Neural progenitor cell (in vitro differentiated cells): ENCODE data around the gene ITIH5. TPM values are rescaled to one million over a fixed set of nuclear protein-coding genes. Genes with fewer than 3 reads are reported as not detected.
"Not testable (repeated sequence)": the region's sequence is repeated elsewhere in the genome, so short reads cannot be mapped to it uniquely, and the experiment has no call there.

ENCODE experiments used
- DNase-seq: peaks from one replicate; pipeline ENCODE4 v3.0.0-alpha.2; 2016; ENCODE audit warnings: low spot score
- H2AFZ ChIP-seq: fragments of 200-600 bp; sonication (generic); replicated peaks from 2 replicates; pipeline ENCODE4 v1.6.1; 2016; ENCODE audit warnings: antibody characterized with exemption
- H3F3A ChIP-seq: fragments of 200-600 bp; sonication (generic); 2 replicates; pipeline ENCODE4 v1.6.1; 2016; ENCODE audit warnings: antibody characterized with exemption, low read depth
- H3K27ac ChIP-seq: fragments of 200-600 bp; sonication (generic); 2 replicates; pipeline ENCODE4 v1.5.1; 2016; ENCODE audit warnings: mild to moderate bottlenecking
- H3K27me3 ChIP-seq: fragments of 200-600 bp; sonication (generic); 2 replicates; pipeline ENCODE4 v1.6.1; 2016; ENCODE audit warnings: mild to moderate bottlenecking, moderate library complexity
- H3K36me3 ChIP-seq: fragments of 200-600 bp; sonication (generic); 2 replicates; pipeline ENCODE4 v1.5.1; 2016
- H3K4me1 ChIP-seq: fragments of 200-600 bp; sonication (generic); 2 replicates; pipeline ENCODE4 v1.6.1; 2016; ENCODE audit warnings: mixed run types
- H3K4me2 ChIP-seq: fragments of 200-600 bp; sonication (generic); 2 replicates; pipeline ENCODE4 v1.6.1; 2016
- H3K4me3 ChIP-seq: fragments of 200-600 bp; sonication (generic); 2 replicates; pipeline ENCODE4 v1.5.1; 2016
- H3K79me2 ChIP-seq: fragments of 200-600 bp; sonication (generic); 2 replicates; pipeline ENCODE4 v1.6.1; 2016; ENCODE audit warnings: low read depth
- H3K9ac ChIP-seq: fragments of 200-600 bp; sonication (generic); 2 replicates; pipeline ENCODE4 v1.6.1; 2016
- H3K9me3 ChIP-seq: fragments of 200-600 bp; sonication (generic); 2 replicates; pipeline ENCODE4 v1.5.1; 2016; ENCODE audit warnings: low read depth
- H4K20me1 ChIP-seq: fragments of 200-600 bp; sonication (generic); 2 replicates; pipeline ENCODE4 v1.6.1; 2016; ENCODE audit warnings: low read depth
- H3K27ac Mint-ChIP-seq: 3 replicates; pipeline ENCODE4 v1.8.0; 2021; ENCODE audit warnings: mixed read lengths
- H3K27me3 Mint-ChIP-seq: 2 replicates; pipeline ENCODE4 v1.8.0; 2022; ENCODE audit warnings: low read depth, mild to moderate bottlenecking, inconsistent platforms, moderate library complexity, mixed read lengths; ENCODE audit not compliant: insufficient read depth
- H3K36me3 Mint-ChIP-seq: 3 replicates; pipeline ENCODE4 v1.8.0; 2021; ENCODE audit warnings: mixed read lengths
- H3K4me1 Mint-ChIP-seq: 3 replicates; pipeline ENCODE4 v1.8.0; 2021; ENCODE audit warnings: mixed read lengths
- H3K4me3 Mint-ChIP-seq: 3 replicates; pipeline ENCODE4 v1.8.0; 2021; ENCODE audit warnings: mild to moderate bottlenecking, moderate library complexity, mixed read lengths
- H3K9me3 Mint-ChIP-seq: 3 replicates; pipeline ENCODE4 v1.8.0; 2020; ENCODE audit warnings: mixed read lengths
- EZH2 ChIP-seq: fragments of 200-600 bp; sonication (generic); IDR thresholded peaks from 2 replicates; pipeline ENCODE4 v1.6.1; 2017; ENCODE audit warnings: antibody characterized with exemption, mild to moderate bottlenecking, moderate library complexity
- EZH2phosphoT487 ChIP-seq: fragments of 200-600 bp; sonication (generic); IDR thresholded peaks from 2 replicates; pipeline ENCODE4 v1.6.1; 2017; ENCODE audit warnings: antibody characterized with exemption
- total RNA-seq: library from RNA; depleted of rRNA; stranded (reverse); fragments of >200 nt; gene quantifications from 2 replicates; pipeline ENCODE4 v1.2.3, GENCODE V29; 2015; ENCODE audit warnings: low replicate concordance
- TF ChIP-seq, protein P1 (sequence below): fragments of 200-600 bp; sonication (generic); IDR thresholded peaks from 2 replicates; pipeline ENCODE4 v1.5.1; 2017; ENCODE audit warnings: antibody characterized with exemption, mild to moderate bottlenecking

Gene ITIH5
- total RNA-seq, 1 donor from 2014 or later = 1.1 TPM

DNA sequence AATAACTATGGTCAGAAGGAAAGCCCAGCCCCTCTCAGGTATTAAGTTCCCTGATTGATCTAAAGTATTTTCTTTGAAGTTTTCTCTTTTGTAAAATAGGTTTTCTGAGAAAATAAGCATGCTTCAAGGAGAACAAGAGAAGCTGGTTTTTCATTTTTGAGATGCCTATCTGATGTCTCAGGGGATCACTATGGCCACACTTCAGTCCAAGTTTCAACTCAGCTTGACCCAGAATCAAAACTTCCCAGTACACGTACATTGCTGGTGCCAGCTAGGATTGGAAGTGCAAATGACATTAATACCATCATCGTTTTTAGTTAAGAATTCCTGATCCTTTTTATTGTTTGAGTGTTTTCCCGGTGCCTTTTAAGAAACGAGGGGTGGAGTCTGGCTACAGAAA, 7.2 kb downstream of the ITIH5 start:
- no peak overlapping the region for H3K27ac ChIP-seq
- no peaks in the 10 kb centered on the region for H3K79me2 ChIP-seq
- H3K4me3 Mint-ChIP-seq = no peak overlapping the region
- H3K27me3 Mint-ChIP-seq = peaks cover 9% of the 10 kb centered on the region
- no peak overlapping the region for H3K9ac ChIP-seq
- H3K4me3 ChIP-seq = no peak overlapping the region
- H3K36me3 Mint-ChIP-seq = no peaks in the 10 kb centered on the region
- no peaks in the 10 kb centered on the region for H4K20me1 ChIP-seq
- H2AFZ ChIP-seq = no peak overlapping the region
- H3K4me1 ChIP-seq = no peaks in the 10 kb centered on the region
- H3K9me3 Mint-ChIP-seq = no peaks in the 10 kb centered on the region
- H3K9me3 ChIP-seq = no peaks in the 10 kb centered on the region
- no peaks in the 10 kb centered on the region for H3F3A ChIP-seq
- H3K36me3 ChIP-seq = no peaks in the 10 kb centered on the region
- DNase-seq = no peak
- no peak overlapping the region for H3K4me2 ChIP-seq
- no peaks in the 10 kb centered on the region for H3K4me1 Mint-ChIP-seq
- peaks cover 10% of the 10 kb centered on the region for H3K27me3 ChIP-seq
- H3K27ac Mint-ChIP-seq = no peak overlapping the region
- TF ChIP-seq EZH2 (no peak), EZH2phosphoT487 (no peak)
- TF ChIP-seq, protein P1, sequence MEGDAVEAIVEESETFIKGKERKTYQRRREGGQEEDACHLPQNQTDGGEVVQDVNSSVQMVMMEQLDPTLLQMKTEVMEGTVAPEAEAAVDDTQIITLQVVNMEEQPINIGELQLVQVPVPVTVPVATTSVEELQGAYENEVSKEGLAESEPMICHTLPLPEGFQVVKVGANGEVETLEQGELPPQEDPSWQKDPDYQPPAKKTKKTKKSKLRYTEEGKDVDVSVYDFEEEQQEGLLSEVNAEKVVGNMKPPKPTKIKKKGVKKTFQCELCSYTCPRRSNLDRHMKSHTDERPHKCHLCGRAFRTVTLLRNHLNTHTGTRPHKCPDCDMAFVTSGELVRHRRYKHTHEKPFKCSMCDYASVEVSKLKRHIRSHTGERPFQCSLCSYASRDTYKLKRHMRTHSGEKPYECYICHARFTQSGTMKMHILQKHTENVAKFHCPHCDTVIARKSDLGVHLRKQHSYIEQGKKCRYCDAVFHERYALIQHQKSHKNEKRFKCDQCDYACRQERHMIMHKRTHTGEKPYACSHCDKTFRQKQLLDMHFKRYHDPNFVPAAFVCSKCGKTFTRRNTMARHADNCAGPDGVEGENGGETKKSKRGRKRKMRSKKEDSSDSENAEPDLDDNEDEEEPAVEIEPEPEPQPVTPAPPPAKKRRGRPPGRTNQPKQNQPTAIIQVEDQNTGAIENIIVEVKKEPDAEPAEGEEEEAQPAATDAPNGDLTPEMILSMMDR = no peak

DNA sequence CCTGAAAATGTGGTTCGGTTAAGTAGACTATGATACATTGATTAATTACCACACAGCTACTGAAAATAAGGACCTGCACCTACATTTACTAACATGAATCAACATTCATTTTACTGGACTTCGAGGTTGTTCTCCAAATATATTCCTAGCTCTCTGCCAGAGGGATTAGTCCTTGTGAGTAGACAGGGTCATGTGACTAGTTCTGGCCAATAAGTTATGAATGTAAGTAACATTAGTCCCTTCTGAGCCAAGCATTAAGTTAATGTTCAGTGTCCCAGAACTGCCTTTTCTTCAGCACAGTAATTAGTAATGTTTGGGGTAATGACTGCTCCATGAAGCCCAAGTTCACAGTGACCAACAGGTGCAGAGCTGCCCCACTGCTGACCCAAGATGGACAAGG, 9.2 kb downstream of the ITIH5 start:
- Histone ChIP-seq H3K36me3 (no peaks in the 10 kb centered on the region), H3K27ac (no peak overlapping the region), H3K4me2 (no peak overlapping the region), H3K79me2 (no peaks in the 10 kb centered on the region), H2AFZ (no peak overlapping the region), H3K4me3 (no peak overlapping the region), H3K4me1 (no peaks in the 10 kb centered on the region), H3K27me3 (no peaks in the 10 kb centered on the region), H3K9ac (no peak overlapping the region), H3F3A (no peaks in the 10 kb centered on the region), H3K9me3 (no peaks in the 10 kb centered on the region), H4K20me1 (no peaks in the 10 kb centered on the region)
- DNase-seq = no peak
- no peak overlapping the region for H3K4me3 Mint-ChIP-seq
- no peaks in the 10 kb centered on the region for H3K36me3 Mint-ChIP-seq
- H3K27me3 Mint-ChIP-seq = peaks cover 9% of the 10 kb centered on the region
- no peak overlapping the region for H3K27ac Mint-ChIP-seq
- TF ChIP-seq, protein P1 = no peak
- TF ChIP-seq EZH2phosphoT487 = no peak
- TF ChIP-seq EZH2 = no peak
- no peaks in the 10 kb centered on the region for H3K9me3 Mint-ChIP-seq
- no peaks in the 10 kb centered on the region for H3K4me1 Mint-ChIP-seq

DNA sequence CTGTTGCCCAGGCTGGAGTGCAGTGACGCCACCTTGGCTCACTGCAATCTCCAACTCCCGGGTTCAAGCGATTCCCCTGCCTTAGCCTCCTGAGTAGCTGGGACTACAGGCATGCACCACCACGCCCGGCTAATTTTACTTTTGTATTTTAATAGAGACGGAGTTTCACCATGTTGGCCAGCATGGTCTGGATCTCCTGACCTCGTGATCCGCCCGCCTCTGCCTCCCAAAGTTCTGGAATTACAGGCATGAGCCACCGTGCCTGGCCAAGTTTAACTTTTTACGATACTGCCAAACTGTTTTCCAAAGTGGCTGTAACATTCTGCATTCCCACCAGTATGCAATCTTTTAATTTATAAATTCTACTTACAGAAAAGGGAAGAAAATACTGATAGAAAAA, 9.7 kb downstream of the ITIH5 start:
- not testable (repeated sequence) for H3K36me3 Mint-ChIP-seq, H3K36me3 ChIP-seq, H3K4me3 Mint-ChIP-seq

DNA sequence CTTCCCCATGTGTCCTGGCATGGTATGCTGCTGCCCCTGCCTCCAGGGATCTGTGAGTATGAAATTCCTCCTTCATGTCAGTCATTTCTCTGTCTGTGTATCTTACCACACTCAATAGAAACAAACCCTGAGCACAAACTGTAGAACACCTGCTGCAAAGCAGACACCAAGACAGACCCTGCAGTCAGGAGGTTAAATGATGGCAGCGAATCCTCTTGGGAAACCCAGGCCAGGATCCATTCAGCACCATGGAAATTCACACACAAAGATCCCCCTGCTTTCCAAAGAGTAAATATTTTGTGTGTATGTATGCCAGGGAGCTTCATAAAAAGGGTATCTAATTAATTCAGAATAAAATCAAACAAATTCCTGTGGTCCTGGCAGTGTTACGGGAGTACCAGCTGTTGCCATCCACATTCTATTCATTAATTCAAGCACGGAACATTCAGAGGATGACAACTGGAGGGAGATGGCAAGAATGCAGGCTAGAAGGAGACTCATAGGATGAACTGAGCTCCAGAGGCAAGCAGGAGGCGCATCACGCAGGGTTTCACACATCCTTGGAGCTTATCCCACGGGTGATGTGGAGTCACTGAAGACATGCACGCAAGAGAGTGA, 14.8 kb downstream of the ITIH5 start:
- Histone ChIP-seq H2AFZ (no peak overlapping the region), H3K4me2 (no peak overlapping the region), H4K20me1 (no peaks in the 10 kb centered on the region), H3K9me3 (no peaks in the 10 kb centered on the region), H3K4me3 (no peak overlapping the region), H3K4me1 (no peaks in the 10 kb centered on the region), H3K27ac (no peak overlapping the region), H3K79me2 (no peaks in the 10 kb centered on the region), H3K27me3 (no peaks in the 10 kb centered on the region), H3F3A (no peaks in the 10 kb centered on the region), H3K9ac (no peak overlapping the region), H3K36me3 (no peaks in the 10 kb centered on the region)
- Mint-ChIP-seq H3K9me3 (no peaks in the 10 kb centered on the region), H3K27ac (no peak overlapping the region), H3K36me3 (no peaks in the 10 kb centered on the region), H3K4me1 (no peaks in the 10 kb centered on the region), H3K27me3 (peaks cover 2% of the 10 kb centered on the region), H3K4me3 (no peak overlapping the region)
- DNase-seq = no peak
- TF ChIP-seq EZH2 (no peak), EZH2phosphoT487 (no peak)
- TF ChIP-seq, protein P1 = no peak

More for the DNA sequence above, 9.7 kb downstream of the ITIH5 start:
- H3K27me3 ChIP-seq, H3K79me2 ChIP-seq, H3K4me1 ChIP-seq, H3K4me2 ChIP-seq, H2AFZ ChIP-seq, H3K9me3 ChIP-seq, H3K27ac Mint-ChIP-seq, H3K9me3 Mint-ChIP-seq, H3K4me3 ChIP-seq, H3K27ac ChIP-seq, H3F3A ChIP-seq, DNase-seq, H4K20me1 ChIP-seq, H3K4me1 Mint-ChIP-seq, H3K27me3 Mint-ChIP-seq, H3K9ac ChIP-seq: not testable (repeated sequence)
